ENCODE data around the gene URI1. TPM values are rescaled to one million over a fixed set of nuclear protein-coding genes. Genes with fewer than 3 reads are reported as not detected.

Gene URI1
- total and polyA plus RNA-seq, 2 donors (not counting 1 experiment from before 2014, with no cell fraction given): 21.3 to 54.2 TPM

GRCh38 chr19:29926031-29926430, 16.0 kb upstream of the URI1 start:
- no peaks in the 10 kb centered on the region for H3K9me3 Mint-ChIP-seq (ENCODE audit: insufficient read depth)
- ATAC-seq (ENCODE audit: low read depth) (no peak), DNase-seq (no peak)
- no peak overlapping the region for H3K4me3 ChIP-seq (ENCODE audit: control extremely low read depth in 1 of 5, extremely low read depth in 1 of 5, insufficient read depth in 1 of 5, low read depth in 2 of 5, low read length in 4 of 5)
- H3K27ac ChIP-seq (ENCODE audit: low read length in 2 of 2): no peak overlapping the region
- intact Hi-C loops (cut with micrococcal nuclease): no loop called here
- H2AFZ ChIP-seq (ENCODE audit: insufficient read depth, low read depth, low read length, poor library complexity, severe bottlenecking): no peak overlapping the region
- H3K27me3 ChIP-seq (replicated peaks in 1 of 4; ENCODE audit: control extremely low read depth in 1 of 4, control insufficient read depth in 3 of 4, insufficient read depth in 4 of 4, low read length in 3 of 4): peaks cover 0 to 6% (median 0%) of the 10 kb centered on the region in 4 experiments
- CTCF ChIA-PET: no interaction called here
- POLR2A ChIA-PET: no interaction called here
- no peaks in the 10 kb centered on the region for H4K20me1 ChIP-seq (ENCODE audit: control insufficient read depth, insufficient read depth, low read length, poor library complexity, severe bottlenecking)
- peaks cover 4% of the 10 kb centered on the region for H3K4me1 Mint-ChIP-seq
- no peak overlapping the region for H3K4me3 Mint-ChIP-seq
- H3K4me1 ChIP-seq (ENCODE audit: control insufficient read depth in 2 of 2, insufficient read depth in 2 of 2, low read length in 2 of 2): no peaks in the 10 kb centered on the region
- no peak overlapping the region for H3K4me2 ChIP-seq (replicated peaks; ENCODE audit: low read depth, low read length, poor library complexity, severe bottlenecking)
- H3K27ac Mint-ChIP-seq: no peak overlapping the region
- H3K27me3 Mint-ChIP-seq: peaks cover 12% of the 10 kb centered on the region
- H3K79me2 ChIP-seq (ENCODE audit: control insufficient read depth, insufficient read depth, low read length): no peaks in the 10 kb centered on the region
- whole genome bisulfite sequencing (ENCODE audit: insufficient coverage): no CpG with 5 or more reads among the region's 1 CpG
- H3K36me3 ChIP-seq (replicated peaks in 1 of 2; ENCODE audit: control extremely low read depth in 1 of 2, control insufficient read depth in 1 of 2, extremely low read depth in 1 of 2, insufficient read depth in 2 of 2, low read length in 1 of 2): no peaks in the 10 kb centered on the region
- H3K9me3 ChIP-seq (ENCODE audit: control extremely low read depth in 1 of 3, control insufficient read depth in 2 of 3, insufficient read depth in 1 of 3, low read length in 2 of 3): no peaks in the 10 kb centered on the region
- no peak overlapping the region for H3K9ac ChIP-seq (ENCODE audit: low read length)
- TF ChIP-seq EZH2 (IDR thresholded peaks at IDR 0.05; ENCODE audit: borderline replicate concordance, insufficient read depth, low read depth, low read length, poor library complexity, severe bottlenecking) (no peak), CTCF (IDR thresholded peaks at IDR 0.05) (no peak)

GRCh38 chr19:29926801-29927200, 15.2 kb upstream of the URI1 start:
- ATAC-seq (ENCODE audit: low read depth) (no peak), DNase-seq (no peak)
- H3K27me3 Mint-ChIP-seq: peaks cover 8% of the 10 kb centered on the region
- Histone ChIP-seq H3K79me2 (ENCODE audit: control insufficient read depth, insufficient read depth, low read length) (no peaks in the 10 kb centered on the region), H3K4me1 (ENCODE audit: control insufficient read depth in 2 of 2, insufficient read depth in 2 of 2, low read length in 2 of 2) (no peaks in the 10 kb centered on the region), H3K4me3 (ENCODE audit: control extremely low read depth in 1 of 5, extremely low read depth in 1 of 5, insufficient read depth in 1 of 5, low read depth in 2 of 5, low read length in 4 of 5) (no peak overlapping the region), H3K36me3 (replicated peaks in 1 of 2; ENCODE audit: control extremely low read depth in 1 of 2, control insufficient read depth in 1 of 2, extremely low read depth in 1 of 2, insufficient read depth in 2 of 2, low read length in 1 of 2) (no peaks in the 10 kb centered on the region), H3K27me3 (replicated peaks in 1 of 4; ENCODE audit: control extremely low read depth in 1 of 4, control insufficient read depth in 3 of 4, insufficient read depth in 4 of 4, low read length in 3 of 4) (peaks cover 0 to 6% (median 0%) of the 10 kb centered on the region in 4 experiments), H3K27ac (ENCODE audit: low read length in 2 of 2) (no peak overlapping the region), H3K9me3 (ENCODE audit: control extremely low read depth in 1 of 3, control insufficient read depth in 2 of 3, insufficient read depth in 1 of 3, low read length in 2 of 3) (no peaks in the 10 kb centered on the region), H3K9ac (ENCODE audit: low read length) (no peak overlapping the region), H2AFZ (ENCODE audit: insufficient read depth, low read depth, low read length, poor library complexity, severe bottlenecking) (no peak overlapping the region), H3K4me2 (replicated peaks; ENCODE audit: low read depth, low read length, poor library complexity, severe bottlenecking) (no peak overlapping the region), H4K20me1 (ENCODE audit: control insufficient read depth, insufficient read depth, low read length, poor library complexity, severe bottlenecking) (no peaks in the 10 kb centered on the region)
- TF ChIP-seq CTCF (IDR thresholded peaks at IDR 0.05): no peak
- TF ChIP-seq EZH2 (IDR thresholded peaks at IDR 0.05; ENCODE audit: borderline replicate concordance, insufficient read depth, low read depth, low read length, poor library complexity, severe bottlenecking): no peak
- intact Hi-C loops (cut with micrococcal nuclease): no loop called here
- H3K4me1 Mint-ChIP-seq: peaks cover 4% of the 10 kb centered on the region
- POLR2A ChIA-PET: no interaction called here
- H3K27ac Mint-ChIP-seq: no peak overlapping the region
- H3K4me3 Mint-ChIP-seq: no peak overlapping the region
- H3K9me3 Mint-ChIP-seq (ENCODE audit: insufficient read depth): no peaks in the 10 kb centered on the region
- CTCF ChIA-PET: no interaction called here
- WGBS (ENCODE audit: insufficient coverage): 84% methylated on average over 5 of the region's 5 CpGs
